Epidermal melanocyte (primary cell): ENCODE results near the gene OPN5.
"Not testable (repeated sequence)": the region's sequence is repeated elsewhere in the genome, so short reads cannot be mapped to it uniquely, and the experiment has no call there.

Experiments
- DNase-seq: peaks from one replicate; pipeline ENCODE4 v3.0.0; 2011; ENCODE audit warnings: low spot score; ENCODE audit not compliant: insufficient read length

Gene OPN5

GRCh38 chr6:47781732-47782131 lies at the start of gene OPN5:
Gene OPN5 (plus strand): TSS chr6:47782032. CDS start chr6:47782067, 35 bp downstream.
- DNase-seq, result no peak

- DNase-seq, result no peak
Observed at GRCh38 chr6:47733879-47734558, 47.8 kb upstream of the OPN5 start.

GRCh38 chr6:47734831-47735481 lies 46.9 kb upstream of the OPN5 start:
- DNase-seq, result no peak

GRCh38 chr6:47736083-47736700 lies 45.6 kb upstream of the OPN5 start:
- DNase-seq, result no peak

- no peak for DNase-seq
Observed at GRCh38 chr6:47737406-47737805, 44.4 kb upstream of the OPN5 start.

GRCh38 chr6:47740714-47741113 lies 41.1 kb upstream of the OPN5 start:
- DNase-seq, result no peak

GRCh38 chr6:47741807-47742206 lies 40.0 kb upstream of the OPN5 start:
- no peak for DNase-seq

GRCh38 chr6:47743744-47744143 lies 38.1 kb upstream of the OPN5 start:
- DNase-seq, result no peak

- DNase-seq, result not testable (repeated sequence)
Observed at GRCh38 chr6:47745269-47745668, 36.6 kb upstream of the OPN5 start.

GRCh38 chr6:47749757-47750156 lies 32.1 kb upstream of the OPN5 start:
- DNase-seq, result no peak

- DNase-seq, result no peak
Observed at GRCh38 chr6:47752801-47753200, 29.0 kb upstream of the OPN5 start.

GRCh38 chr6:47759364-47759763 lies 22.5 kb upstream of the OPN5 start:
- DNase-seq, result no peak

GRCh38 chr6:47762502-47762901 lies 19.3 kb upstream of the OPN5 start:
- DNase-seq, result no peak

- DNase-seq, result no peak
Observed at GRCh38 chr6:47766445-47766844, 15.4 kb upstream of the OPN5 start.

- no peak for DNase-seq
Observed at GRCh38 chr6:47767102-47767501, 14.7 kb upstream of the OPN5 start.

- DNase-seq, result no peak
Observed at GRCh38 chr6:47769982-47770381, 11.8 kb upstream of the OPN5 start.

- no peak for DNase-seq
Observed at GRCh38 chr6:47772359-47772758, 9.5 kb upstream of the OPN5 start.

- no peak for DNase-seq
Observed at GRCh38 chr6:47773005-47773404, 8.8 kb upstream of the OPN5 start.

- DNase-seq, result peak; percentile 29
Observed at GRCh38 chr6:47780510-47781356, 1.1 kb upstream of the OPN5 start.

- DNase-seq, result no peak
Observed at GRCh38 chr6:47785182-47785581, 3.4 kb downstream of the OPN5 start.

- peak; percentile 23 for DNase-seq
Observed at GRCh38 chr6:47787620-47788497, 6.0 kb downstream of the OPN5 start.
